ENCODE results near the gene DEFB128. TPM values are rescaled to one million over a fixed set of nuclear protein-coding genes. Genes with fewer than 3 reads are reported as not detected.

Gene DEFB128
- not detected in 2 replicates for total RNA-seq

DNA sequence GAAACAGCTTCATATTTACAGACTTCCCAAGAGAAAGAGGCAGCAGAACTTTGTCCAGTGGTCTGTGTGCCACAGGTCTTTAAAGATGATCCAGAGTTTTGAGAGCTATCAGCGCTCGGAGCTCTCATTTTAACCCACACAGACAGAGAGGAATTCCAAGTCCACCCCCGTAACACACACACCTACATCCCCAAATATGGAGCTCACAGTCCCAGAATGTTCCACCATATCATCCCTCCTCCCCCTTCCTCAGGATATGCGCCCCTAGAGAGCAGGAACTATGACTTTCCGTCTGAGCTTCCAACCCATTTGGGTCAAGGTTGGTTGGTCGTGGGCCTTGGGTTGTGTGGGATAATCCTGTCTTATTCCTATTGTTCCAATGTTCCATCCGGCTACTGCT is at the start of gene DEFB128:
TSS of gene DEFB128 (minus strand) at position 101 of the 400 bp plus-strand sequence. CDS start at position 13, 88 bp downstream.

DNA sequence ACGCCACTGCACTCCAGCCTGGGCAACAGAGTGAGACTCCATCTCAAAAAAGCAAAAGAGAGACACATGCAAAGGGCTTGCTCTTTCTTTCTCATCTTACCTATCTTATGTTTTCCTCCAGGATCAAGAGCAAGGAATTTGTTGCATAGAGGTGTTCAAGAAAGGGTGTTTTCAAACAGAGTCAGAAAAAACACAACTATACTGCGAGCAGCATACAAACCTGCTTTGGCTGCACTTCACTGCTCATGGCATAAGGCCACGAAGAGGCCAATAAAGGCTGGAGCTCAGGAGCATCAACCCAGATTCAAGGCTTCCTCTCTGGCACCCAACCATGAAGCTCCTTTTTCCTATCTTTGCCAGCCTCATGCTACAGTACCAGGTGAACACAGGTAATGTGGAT is 37.4 kb upstream of the DEFB128 start, which contains the start of gene DEFB129:
TSS of gene DEFB129 (plus strand) at position 301 of the 400 bp plus-strand sequence. CDS start at position 332, 31 bp downstream.

DNA sequence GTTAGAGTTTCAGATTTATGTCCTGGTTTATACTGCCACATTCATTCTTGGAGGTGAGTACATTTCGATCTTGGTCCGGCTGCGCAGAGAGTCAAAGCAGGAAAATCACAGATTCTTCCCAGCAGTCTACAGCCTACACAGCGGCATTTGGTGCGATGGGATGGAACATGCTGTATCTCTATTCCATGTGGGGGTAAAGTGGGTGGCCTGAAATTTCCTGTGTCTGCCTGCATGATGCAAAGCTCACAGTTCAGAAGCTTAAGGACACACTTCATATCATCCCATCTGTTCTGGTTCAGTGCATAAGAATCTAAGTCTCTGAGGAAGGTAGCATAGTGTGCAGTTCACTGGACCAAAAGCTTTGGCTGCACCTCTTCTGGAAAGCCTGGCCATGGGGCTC is 32.4 kb downstream of the DEFB128 start, which contains the start of gene DEFB127:
TSS of gene DEFB127 (plus strand) at position 301 of the 400 bp plus-strand sequence. CDS start at position 392, 91 bp downstream.

DNA sequence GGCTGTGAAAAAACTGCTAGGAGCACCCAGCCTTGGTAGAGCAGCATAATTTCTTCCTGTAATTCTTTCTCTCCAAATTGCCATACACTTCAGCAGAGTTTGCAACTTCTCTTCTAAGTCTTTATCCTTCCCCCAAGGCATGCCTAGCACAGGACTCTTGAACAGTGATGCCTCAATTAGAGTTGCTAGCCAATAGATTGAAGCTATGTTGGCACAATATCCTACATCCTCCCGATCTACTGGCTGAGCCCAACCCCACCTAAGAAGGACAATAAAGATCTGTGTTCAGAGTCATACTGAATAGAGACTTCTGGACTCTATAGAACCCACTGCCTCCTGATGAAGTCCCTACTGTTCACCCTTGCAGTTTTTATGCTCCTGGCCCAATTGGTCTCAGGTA is 47.2 kb downstream of the DEFB128 start, which contains the start of gene DEFB126:
TSS of gene DEFB126 (plus strand) at position 301 of the 400 bp plus-strand sequence. CDS start at position 340, 39 bp downstream.

Other genes starting within 250 kb of the DEFB128 start
- not detected in 2 replicates for gene DEFB125, start 102.0 kb downstream of the DEFB128 start, total RNA-seq
- not detected in 2 replicates for gene DEFB126, start 47.1 kb downstream of the DEFB128 start, total RNA-seq
- gene DEFB127, start 32.3 kb downstream of the DEFB128 start, total RNA-seq, result not detected in 2 replicates
- gene DEFB129, start 37.5 kb upstream of the DEFB128 start, total RNA-seq, result not detected in 2 replicates
- gene DEFB132, start 68.0 kb upstream of the DEFB128 start, total RNA-seq, result not detected in 2 replicates
- gene C20orf96, start 101.0 kb upstream of the DEFB128 start, total RNA-seq, result 1.7 and 1.9 TPM in 2 replicates
- 12.5 and 16.4 TPM in 2 replicates for gene ZCCHC3, start 107.9 kb upstream of the DEFB128 start, total RNA-seq
- 15.2 and 16.2 TPM in 2 replicates for gene SOX12, start 135.8 kb upstream of the DEFB128 start, total RNA-seq
- gene NRSN2, start 157.4 kb upstream of the DEFB128 start, total RNA-seq, result 38.8 and 54.0 TPM in 2 replicates
- gene TRIB3, start 191.0 kb upstream of the DEFB128 start, total RNA-seq, result 6.7 and 8.2 TPM in 2 replicates
- 100 and 101 TPM in 2 replicates for gene RBCK1, start 218.6 kb upstream of the DEFB128 start, total RNA-seq

All from cardiac ventricle fibroblast (primary cell).